Measurements from ENCODE around the gene KRTAP1-1.
"Not testable (repeated sequence)": the region's sequence is repeated elsewhere in the genome, so short reads cannot be mapped to it uniquely, and the experiment has no call there.

Gene KRTAP1-1

GRCh38 chr17:41069031-41069430 is 27.8 kb upstream of the KRTAP1-1 start:
- TF ChIP-seq, protein P1, sequence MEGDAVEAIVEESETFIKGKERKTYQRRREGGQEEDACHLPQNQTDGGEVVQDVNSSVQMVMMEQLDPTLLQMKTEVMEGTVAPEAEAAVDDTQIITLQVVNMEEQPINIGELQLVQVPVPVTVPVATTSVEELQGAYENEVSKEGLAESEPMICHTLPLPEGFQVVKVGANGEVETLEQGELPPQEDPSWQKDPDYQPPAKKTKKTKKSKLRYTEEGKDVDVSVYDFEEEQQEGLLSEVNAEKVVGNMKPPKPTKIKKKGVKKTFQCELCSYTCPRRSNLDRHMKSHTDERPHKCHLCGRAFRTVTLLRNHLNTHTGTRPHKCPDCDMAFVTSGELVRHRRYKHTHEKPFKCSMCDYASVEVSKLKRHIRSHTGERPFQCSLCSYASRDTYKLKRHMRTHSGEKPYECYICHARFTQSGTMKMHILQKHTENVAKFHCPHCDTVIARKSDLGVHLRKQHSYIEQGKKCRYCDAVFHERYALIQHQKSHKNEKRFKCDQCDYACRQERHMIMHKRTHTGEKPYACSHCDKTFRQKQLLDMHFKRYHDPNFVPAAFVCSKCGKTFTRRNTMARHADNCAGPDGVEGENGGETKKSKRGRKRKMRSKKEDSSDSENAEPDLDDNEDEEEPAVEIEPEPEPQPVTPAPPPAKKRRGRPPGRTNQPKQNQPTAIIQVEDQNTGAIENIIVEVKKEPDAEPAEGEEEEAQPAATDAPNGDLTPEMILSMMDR (IDR thresholded peaks at IDR 0.05): no peak
- no peak for DNase-seq (ENCODE audit: low spot score)
- Histone ChIP-seq H3K27ac (no peak overlapping the region), H3K4me3 (no peak overlapping the region)

DNA sequence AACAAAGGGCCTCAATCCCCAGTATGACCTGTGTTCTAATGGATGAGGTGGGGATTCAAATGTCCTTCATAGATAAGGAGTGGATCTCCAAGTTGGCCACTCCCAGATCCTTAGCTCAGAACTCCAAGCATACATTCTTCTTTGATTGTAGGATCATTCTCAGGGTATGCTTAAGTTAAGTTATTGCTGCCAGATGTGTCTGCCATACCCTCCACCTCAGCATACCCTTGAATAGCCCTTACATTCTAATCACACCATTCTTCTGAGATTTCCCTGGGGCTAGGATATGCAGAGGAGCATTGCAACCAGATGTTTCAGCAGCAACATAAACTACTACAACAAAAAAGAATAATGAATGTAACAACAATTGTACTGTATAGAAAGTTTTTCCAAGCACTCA is 26.0 kb upstream of the KRTAP1-1 start:
- Histone ChIP-seq H3K4me3 (no peak overlapping the region), H3K27ac (no peak overlapping the region)
- no peak for DNase-seq (ENCODE audit: low spot score)
- TF ChIP-seq, protein P1 (IDR thresholded peaks at IDR 0.05): no peak

DNA sequence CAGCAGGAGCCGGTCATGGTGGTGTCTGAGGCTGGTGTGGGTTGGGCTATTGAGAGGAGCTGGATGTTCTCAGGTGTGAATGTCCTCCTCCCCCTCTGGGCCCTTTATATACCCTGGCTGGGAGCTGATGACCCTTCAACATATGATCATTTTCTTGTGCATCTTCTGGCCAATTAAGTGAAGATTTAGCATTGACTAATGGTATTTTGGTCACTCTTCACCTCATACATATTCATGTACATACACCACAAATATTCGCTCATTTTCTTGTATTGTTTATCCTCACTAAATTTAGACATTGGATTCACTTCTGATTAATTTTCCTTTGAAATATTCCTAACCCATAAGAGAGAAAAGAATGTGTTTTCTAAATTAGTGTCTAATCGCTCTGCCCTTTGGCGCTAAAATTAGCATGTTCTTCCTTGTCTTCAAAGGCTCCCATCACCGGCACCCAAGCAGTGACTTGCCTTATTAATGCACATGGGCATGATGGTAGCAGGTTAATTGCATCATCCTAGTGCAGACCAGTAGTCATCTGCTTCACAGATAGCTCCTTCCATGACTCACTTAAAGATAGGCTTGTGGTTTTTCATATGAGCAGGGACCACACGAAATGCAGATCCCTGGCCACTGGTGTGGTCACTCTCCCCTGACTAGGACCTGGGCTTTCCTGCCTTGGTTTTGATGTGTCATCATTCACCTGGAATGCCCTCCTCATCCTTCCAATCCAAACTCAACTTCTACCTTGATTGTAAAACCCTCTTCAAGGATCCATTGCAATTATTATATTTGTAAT is 24.8 kb upstream of the KRTAP1-1 start, which contains the start of gene KRTAP2-4:
Gene KRTAP2-4, minus strand, starts transcription at position 51 of the 796 bp plus-strand sequence. Its CDS starts 34 bp downstream, at position 17.
- no peak for DNase-seq (ENCODE audit: low spot score)
- no peak within 1 kb of the TSS for H3K4me3 ChIP-seq
- TF ChIP-seq, protein P1 (IDR thresholded peaks at IDR 0.05): no peak
- H3K27ac ChIP-seq: no peak within 1 kb of the TSS

- H3K27ac ChIP-seq; DNase-seq (ENCODE audit: low spot score): not testable (repeated sequence)
Observed at GRCh38 chr17:41065016-41065689, 23.9 kb upstream of the KRTAP1-1 start.

DNA sequence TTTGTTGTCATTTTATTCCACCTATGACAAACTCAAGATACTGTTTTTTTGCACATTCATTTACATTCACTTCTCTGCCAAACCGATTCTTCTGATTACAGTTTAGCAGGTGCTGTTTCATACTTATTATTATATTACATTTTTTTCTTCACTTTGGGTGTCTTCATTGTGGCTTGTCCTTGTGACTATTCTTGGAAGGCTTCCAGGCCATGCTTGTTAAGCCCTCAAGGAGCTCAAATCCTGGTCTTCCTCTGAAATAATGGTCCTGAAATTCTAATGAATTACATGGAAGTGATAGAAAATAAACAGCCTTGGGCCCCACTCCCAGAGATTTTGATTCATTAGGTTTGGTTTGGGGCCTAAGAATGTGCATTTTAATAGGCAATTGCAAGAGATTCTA is 23.1 kb upstream of the KRTAP1-1 start:
- TF ChIP-seq, protein P1 (IDR thresholded peaks at IDR 0.05): no peak
- no peak overlapping the region for H3K4me3 ChIP-seq
- H3K27ac ChIP-seq: no peak overlapping the region
- DNase-seq (ENCODE audit: low spot score): no peak

More at GRCh38 chr17:41065016-41065689, 23.9 kb upstream of the KRTAP1-1 start:
- not testable (repeated sequence) for H3K4me3 ChIP-seq

- no peak overlapping the region for H3K4me3 ChIP-seq
- TF ChIP-seq, protein P1 (IDR thresholded peaks at IDR 0.05): no peak
- DNase-seq (ENCODE audit: low spot score): no peak
- H3K27ac ChIP-seq: no peak overlapping the region
Observed at GRCh38 chr17:41063449-41063848, 22.2 kb upstream of the KRTAP1-1 start.

DNA sequence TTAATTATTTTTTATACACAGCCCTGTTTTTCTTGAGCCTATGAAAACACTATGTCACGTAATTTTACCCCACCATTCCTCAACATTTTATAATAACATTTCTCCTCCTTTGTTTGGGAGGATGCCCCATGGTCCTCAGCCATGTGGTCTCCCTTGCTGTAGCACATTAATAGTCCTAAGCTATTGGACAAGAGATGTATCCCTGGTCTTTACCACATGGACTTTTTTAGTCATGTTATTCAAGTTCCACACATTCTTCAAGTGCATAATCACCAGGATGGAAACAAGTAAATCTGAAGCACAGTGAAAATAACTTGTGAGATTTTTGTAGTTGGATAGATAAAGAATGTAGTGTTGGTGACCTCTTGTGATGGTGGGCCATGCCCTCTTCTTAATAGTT is 20.7 kb upstream of the KRTAP1-1 start:
- no peak for DNase-seq (ENCODE audit: low spot score)
- TF ChIP-seq, protein P1 (IDR thresholded peaks at IDR 0.05): no peak
- Histone ChIP-seq H3K4me3 (no peak overlapping the region), H3K27ac (peak overlapping the region in 1 of 2 donors; percentile 44)
